Keratinocyte (primary cell): ENCODE results near the gene SFPQ.

Experiments used
- CTCF ChIP-seq, 3 experiments: IDR thresholded peaks in 1 of 3; conservative IDR thresholded peaks in 1 of 3; optimal IDR thresholded peaks in 1 of 3; 2 replicates in 2 of 3; 3 replicates in 1 of 3; pipeline versions ENCODE3 to v1.5.1; 2011; ENCODE audit warnings: low read length in 3 of 3, mild to moderate bottlenecking in 3 of 3, moderate library complexity in 2 of 3, control low read depth in 1 of 3, inconsistent platforms in 1 of 3; ENCODE audit not compliant: insufficient read depth in 2 of 3; ENCODE audit errors: extremely low read depth in 1 of 3
- EZH2 ChIP-seq: IDR thresholded peaks from one replicate; pipeline ENCODE4 v1.6.1; 2012; ENCODE audit warnings: inconsistent platforms, mild to moderate bottlenecking, low read length, moderate library complexity

GRCh38 chr1:35201631-35202030, 8.7 kb upstream of the SFPQ start:
- no peak for TF ChIP-seq CTCF (optimal IDR thresholded peaks at IDR 0.05 in 1 of 3, IDR thresholded peaks at IDR 0.05 in 1 of 3, conservative IDR thresholded peaks at IDR 0.05 in 1 of 3; ENCODE audit: extremely low read depth in 1 of 3, insufficient read depth in 2 of 3, low read length in 3 of 3)
- TF ChIP-seq EZH2: no peak
